SK-N-SH treated with all-trans-retinoic acid at 6 μM for 48 hours (cell line): ENCODE measurements around the gene SVOPL.

Experiments used
- ATAC-seq: fragments of 200-7000 bp; cut with Tn5 transposase; 3 replicates; pipeline ENCODE4 v1.9.1; 2020; ENCODE audit warnings: mild to moderate bottlenecking, moderate library complexity
- ARNTL ChIP-seq: fragments of 450-650 bp; formaldehyde crosslinking; IDR thresholded peaks from 2 replicates; pipeline ENCODE4 v1.5.0; 2020; ENCODE audit warnings: low read depth, mild to moderate bottlenecking, moderate library complexity, borderline replicate concordance
- BACH2 ChIP-seq: fragments of 250-450 bp; sonication (Bioruptor Pico); IDR thresholded peaks from 2 replicates; pipeline ENCODE4 v1.9.0; 2021; ENCODE audit warnings: mild to moderate bottlenecking, borderline replicate concordance
- CREB5 ChIP-seq: fragments of 250-450 bp; sonication (Bioruptor Pico); IDR thresholded peaks from 2 replicates; pipeline ENCODE4 v1.5.1; 2020; ENCODE audit warnings: low read depth, mild to moderate bottlenecking, moderate library complexity
- CSDC2 ChIP-seq: fragments of 250-450 bp; sonication (Bioruptor Pico); IDR thresholded peaks from 2 replicates; pipeline ENCODE4 v1.5.0; 2020; ENCODE audit warnings: mild to moderate bottlenecking, moderate library complexity
- CSRNP3 ChIP-seq: fragments of 250-450 bp; sonication (Bioruptor Pico); IDR thresholded peaks from 2 replicates; pipeline ENCODE4 v1.5.1; 2021; ENCODE audit warnings: mild to moderate bottlenecking, moderate library complexity
- ESRRG ChIP-seq: fragments of 250-450 bp; sonication (Bioruptor Pico); IDR thresholded peaks from 2 replicates; pipeline ENCODE4 v1.6.1; 2021; ENCODE audit warnings: mild to moderate bottlenecking
- GLIS3 ChIP-seq: fragments of 250-450 bp; sonication (Bioruptor Pico); IDR thresholded peaks from 2 replicates; pipeline ENCODE4 v1.5.0; 2020; ENCODE audit warnings: mild to moderate bottlenecking, moderate library complexity
- ISL1 ChIP-seq: fragments of 250-450 bp; sonication (Bioruptor Pico); IDR thresholded peaks from 2 replicates; pipeline ENCODE4 v2.1.2; 2022; ENCODE audit warnings: mild to moderate bottlenecking, moderate library complexity
- OSR1 ChIP-seq: fragments of 250-450 bp; sonication (Bioruptor Pico); IDR thresholded peaks from 2 replicates; pipeline ENCODE4 v1.8.0; 2022; ENCODE audit warnings: moderate library complexity, mild to moderate bottlenecking, inconsistent platforms
- PATZ1 ChIP-seq: fragments of 250-450 bp; sonication (Bioruptor Pico); IDR thresholded peaks from 2 replicates; pipeline ENCODE4 v1.8.0; 2020; ENCODE audit warnings: mild to moderate bottlenecking, moderate library complexity, borderline replicate concordance
- POU6F1 ChIP-seq: fragments of 250-450 bp; sonication (Bioruptor Pico); IDR thresholded peaks from 2 replicates; pipeline ENCODE4 v1.8.0; 2021; ENCODE audit warnings: low read depth, mild to moderate bottlenecking, moderate library complexity, borderline replicate concordance
- PPARA ChIP-seq: fragments of 250-450 bp; sonication (Bioruptor Pico); IDR thresholded peaks from 2 replicates; pipeline ENCODE4 v1.5.0; 2020; ENCODE audit warnings: mild to moderate bottlenecking, borderline replicate concordance
- SNAI2 ChIP-seq: fragments of 250-450 bp; sonication (Bioruptor Pico); IDR thresholded peaks from 2 replicates; pipeline ENCODE4 v1.5.0; 2020; ENCODE audit warnings: mild to moderate bottlenecking, moderate library complexity
- TCF4 ChIP-seq: fragments of 250-450 bp; sonication (Bioruptor Pico); IDR thresholded peaks from 2 replicates; pipeline ENCODE4 v1.8.0; 2021; ENCODE audit warnings: mild to moderate bottlenecking, moderate library complexity, borderline replicate concordance
- TOX ChIP-seq: fragments of 250-450 bp; sonication (Bioruptor Pico); IDR thresholded peaks from 2 replicates; pipeline ENCODE4 v1.8.0; 2021; ENCODE audit warnings: mild to moderate bottlenecking, moderate library complexity, borderline replicate concordance
- ZC3H10 ChIP-seq: fragments of 250-450 bp; sonication (Bioruptor Pico); IDR thresholded peaks from 2 replicates; pipeline ENCODE4 v1.5.1; 2021; ENCODE audit warnings: mild to moderate bottlenecking, moderate library complexity
- ZFP3 ChIP-seq: fragments of 250-450 bp; sonication (Bioruptor Pico); IDR thresholded peaks from 2 replicates; pipeline ENCODE4 v1.5.0; 2020; ENCODE audit warnings: mild to moderate bottlenecking, moderate library complexity
- ZFP30 ChIP-seq: fragments of 450-650 bp; formaldehyde crosslinking; IDR thresholded peaks from 2 replicates; pipeline ENCODE4 v1.5.0; 2022; ENCODE audit warnings: mild to moderate bottlenecking, moderate library complexity
- ZNF565 ChIP-seq: fragments of 450-650 bp; formaldehyde crosslinking; conservative IDR thresholded peaks from 2 replicates; pipeline ENCODE4 v1.5.0; 2020; ENCODE audit warnings: low read depth, mild to moderate bottlenecking, moderate library complexity
- ZNF70 ChIP-seq: fragments of 450-650 bp; formaldehyde crosslinking; IDR thresholded peaks from 2 replicates; pipeline ENCODE4 v1.5.0; 2020; ENCODE audit warnings: mild to moderate bottlenecking, moderate library complexity
- ZNF8 ChIP-seq: fragments of 450-650 bp; formaldehyde crosslinking; IDR thresholded peaks from 2 replicates; pipeline ENCODE4 v1.5.0; 2020; ENCODE audit warnings: mild to moderate bottlenecking, moderate library complexity

Gene SVOPL

GRCh38 chr7:138556771-138557484, 144.2 kb downstream of the SVOPL start:
- no peak for ATAC-seq
- TF ChIP-seq CREB5 (CRISPR knock-in tag) (no peak), POU6F1 (CRISPR knock-in tag) (no peak), GLIS3 (CRISPR knock-in tag) (no peak), ZFP3 (no peak), ZNF565 (no peak)

GRCh38 chr7:138555684-138556083, 145.5 kb downstream of the SVOPL start:
- ATAC-seq = no peak
- TF ChIP-seq PPARA (CRISPR knock-in tag) (no peak), TCF4 (no peak), ISL1 (CRISPR knock-in tag) (no peak), ZNF565 (no peak), ZNF8 (CRISPR knock-in tag) (no peak), CSRNP3 (no peak), CSDC2 (CRISPR knock-in tag) (no peak), ZNF70 (no peak), GLIS3 (CRISPR knock-in tag) (no peak), ZFP3 (no peak)

- TF ChIP-seq CSDC2 (CRISPR knock-in tag) (no peak), OSR1 (CRISPR knock-in tag) (no peak), CSRNP3 (no peak), TOX (CRISPR knock-in tag) (no peak), ZNF70 (no peak), ZNF565 (no peak), TCF4 (no peak), ISL1 (CRISPR knock-in tag) (no peak), PATZ1 (CRISPR knock-in tag) (no peak), BACH2 (CRISPR knock-in tag) (no peak), CREB5 (CRISPR knock-in tag) (no peak), SNAI2 (CRISPR knock-in tag) (no peak), ARNTL (CRISPR knock-in tag) (no peak), ZNF8 (CRISPR knock-in tag) (no peak), ZFP30 (CRISPR knock-in tag) (no peak)
- TF ChIP-seq, all 23 proteins: peak for 0
- ATAC-seq = no peak
These were observed 146.5 kb downstream of the SVOPL start for GRCh38 chr7:138554674-138555073.

- no peak for ATAC-seq
- no peak for TF ChIP-seq SNAI2 (CRISPR knock-in tag)
- no peak for TF ChIP-seq PATZ1 (CRISPR knock-in tag)
- TF ChIP-seq ISL1 (CRISPR knock-in tag) = no peak
- TF ChIP-seq TOX (CRISPR knock-in tag) = no peak
- no peak for TF ChIP-seq ESRRG (CRISPR knock-in tag)
- no peak for TF ChIP-seq ARNTL (CRISPR knock-in tag)
- no peak for TF ChIP-seq ZNF70
- TF ChIP-seq ZNF565 = no peak
- no peak for TF ChIP-seq ZFP3
- no peak for TF ChIP-seq PPARA (CRISPR knock-in tag)
- TF ChIP-seq CSDC2 (CRISPR knock-in tag) = no peak
- no peak for TF ChIP-seq ZFP30 (CRISPR knock-in tag)
- TF ChIP-seq GLIS3 (CRISPR knock-in tag) = no peak
- no peak for TF ChIP-seq BACH2 (CRISPR knock-in tag)
- TF ChIP-seq ZC3H10 (CRISPR knock-in tag) = no peak
- no peak for TF ChIP-seq TCF4
These were observed 147.4 kb downstream of the SVOPL start for GRCh38 chr7:138553805-138554204.
